ES-I3 (cell line): ENCODE results near the gene ABHD2.
"Not testable (repeated sequence)": the region's sequence is repeated elsewhere in the genome, so short reads cannot be mapped to it uniquely, and the experiment has no call there.

Experiments
- H3K36me3 ChIP-seq: 2 replicates; pipeline ENCODE4 v1.6.1; 2013; ENCODE audit warnings: mild to moderate bottlenecking, low read length, control low read depth, moderate library complexity; ENCODE audit not compliant: insufficient read depth
- H3K4me1 ChIP-seq: 2 replicates; pipeline ENCODE4 v1.6.1; 2013; ENCODE audit warnings: mild to moderate bottlenecking, control low read depth, low read length; ENCODE audit not compliant: insufficient read depth
- H3K9ac ChIP-seq: 2 replicates; pipeline ENCODE4 v1.6.1; 2013; ENCODE audit warnings: low read depth, mild to moderate bottlenecking, low read length, moderate library complexity
- H3K9me3 ChIP-seq: 2 replicates; pipeline ENCODE4 v1.6.1; 2013; ENCODE audit warnings: mild to moderate bottlenecking, low read length, moderate library complexity; ENCODE audit not compliant: control insufficient read depth, insufficient read depth

The ABHD2 gene

DNA sequence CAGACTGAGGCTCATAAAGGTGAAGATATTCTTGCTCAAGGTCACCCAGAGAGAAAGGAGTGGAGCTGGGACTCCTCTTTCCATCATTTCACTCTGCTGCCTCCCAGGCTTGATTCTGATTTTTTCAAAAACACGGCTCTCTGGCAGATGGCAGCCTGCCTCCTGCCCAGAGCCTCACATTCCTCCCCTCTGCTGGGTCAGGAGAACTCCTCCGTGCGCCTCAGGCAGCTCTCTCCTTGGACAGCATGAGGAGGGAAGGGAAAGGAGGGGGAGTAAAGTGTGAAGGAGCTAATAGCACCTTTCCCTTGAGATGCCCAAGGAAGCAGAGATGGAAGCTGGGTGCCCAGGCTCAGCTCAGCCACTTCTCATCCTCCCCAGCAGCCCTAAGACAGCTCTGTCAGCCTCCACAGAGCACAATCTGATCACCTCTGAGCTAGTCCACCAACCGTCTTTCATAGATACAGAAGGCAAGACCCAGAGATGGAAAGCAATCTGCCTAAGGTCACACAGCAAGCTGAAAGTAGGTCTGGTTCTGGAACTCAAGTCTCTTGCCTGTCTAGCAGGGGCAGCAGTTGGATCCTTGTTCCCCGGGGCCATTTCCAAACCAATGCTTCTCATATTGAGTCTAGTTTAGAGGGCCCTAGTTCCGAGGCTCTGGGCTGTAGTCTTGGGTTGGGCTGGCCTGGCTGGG is 129.6 kb downstream of the ABHD2 start:
- Histone ChIP-seq H3K36me3 (no peaks in the 10 kb centered on the region), H3K9me3 (no peaks in the 10 kb centered on the region), H3K9ac (no peak overlapping the region), H3K4me1 (no peaks in the 10 kb centered on the region)

DNA sequence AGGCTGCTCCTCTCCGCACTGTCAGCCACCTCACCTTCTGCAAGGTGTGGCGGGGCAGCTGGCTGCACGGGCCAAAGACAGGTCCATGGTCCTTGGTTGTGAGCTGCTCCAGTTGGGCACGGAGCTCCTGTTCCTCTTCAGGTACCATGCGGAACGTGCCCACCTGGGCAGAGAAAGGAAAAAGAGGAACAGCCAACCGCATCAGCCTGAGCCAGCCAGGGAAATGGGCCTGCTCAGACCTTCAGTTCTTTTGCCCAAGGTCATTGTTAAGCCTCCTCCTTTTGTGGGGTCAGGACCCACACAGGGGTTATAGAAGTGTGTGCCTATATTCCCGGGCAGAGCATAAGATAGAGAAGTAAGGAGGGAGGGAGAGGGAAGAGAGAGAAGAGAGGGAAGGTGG is 130.3 kb downstream of the ABHD2 start:
- H3K9me3 ChIP-seq: no peaks in the 10 kb centered on the region
- no peaks in the 10 kb centered on the region for H3K36me3 ChIP-seq
- H3K4me1 ChIP-seq: no peaks in the 10 kb centered on the region
- H3K9ac ChIP-seq: no peak overlapping the region

GRCh38 chr15:89221543-89221942 is 133.3 kb downstream of the ABHD2 start, which contains the start of gene RLBP1:
RLBP1 (minus strand) TSS chr15:89221579; CDS start chr15:89218975, 2,604 bp downstream.
- Histone ChIP-seq H3K9ac (no peak within 1 kb of the TSS), H3K4me1 (no peaks in the 10 kb centered on the region), H3K9me3 (no peaks in the 10 kb centered on the region), H3K36me3 (no peaks in the 10 kb centered on the region)

DNA sequence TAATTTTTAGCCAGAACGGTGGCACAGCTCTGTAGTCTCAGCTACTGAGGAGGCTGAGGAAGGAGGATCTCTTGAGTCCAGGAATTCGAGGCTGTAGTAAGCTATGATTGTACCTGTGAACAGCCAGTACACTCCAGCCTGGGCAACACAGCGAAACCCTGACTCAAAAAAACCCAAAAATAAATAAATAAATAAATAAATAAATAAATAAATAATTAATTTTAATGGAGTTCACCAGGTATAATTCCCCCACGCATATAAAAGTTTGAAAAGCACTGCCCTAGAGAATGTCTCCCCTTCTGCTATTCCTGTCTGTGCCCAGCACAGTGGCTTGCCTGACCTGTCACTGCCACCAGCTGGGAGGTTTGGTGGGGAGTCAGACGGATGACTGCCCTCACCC is 137.3 kb downstream of the ABHD2 start:
- no peak overlapping the region for H3K9ac ChIP-seq
- H3K36me3 ChIP-seq: no peaks in the 10 kb centered on the region
- no peaks in the 10 kb centered on the region for H3K9me3 ChIP-seq
- H3K4me1 ChIP-seq: no peaks in the 10 kb centered on the region

- H3K9ac ChIP-seq: no peak overlapping the region
- H3K36me3 ChIP-seq: no peaks in the 10 kb centered on the region
- no peaks in the 10 kb centered on the region for H3K9me3 ChIP-seq
- H3K4me1 ChIP-seq: no peaks in the 10 kb centered on the region
Measured at GRCh38 chr15:89226359-89227221, 138.3 kb downstream of the ABHD2 start.

DNA sequence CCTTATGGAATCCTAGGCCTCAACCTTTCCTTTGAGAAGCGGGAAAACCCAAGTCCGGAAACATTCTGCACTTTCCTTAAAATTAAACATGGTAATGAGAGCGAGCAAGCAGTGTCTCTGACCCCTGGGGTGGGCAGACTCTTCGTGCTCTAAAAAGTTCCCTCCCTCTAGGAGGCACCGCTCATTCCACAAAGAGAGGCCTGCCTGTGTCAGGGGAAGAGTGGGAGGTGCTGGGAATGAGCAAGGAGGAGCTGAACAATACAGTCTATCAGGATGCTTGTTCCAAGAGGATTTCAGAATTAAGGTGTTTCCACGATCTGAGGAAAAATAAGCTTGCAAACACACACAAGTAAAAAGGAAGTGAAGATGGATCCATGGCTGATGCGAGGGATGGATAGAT is 139.2 kb downstream of the ABHD2 start:
- H3K9ac ChIP-seq: no peak overlapping the region
- H3K9me3 ChIP-seq: no peaks in the 10 kb centered on the region
- no peaks in the 10 kb centered on the region for H3K36me3 ChIP-seq
- H3K4me1 ChIP-seq: no peaks in the 10 kb centered on the region

- H3K9ac ChIP-seq: no peak overlapping the region
- no peaks in the 10 kb centered on the region for H3K4me1 ChIP-seq
- H3K36me3 ChIP-seq: no peaks in the 10 kb centered on the region
- H3K9me3 ChIP-seq: no peaks in the 10 kb centered on the region; the same call in 1 of the 2 replicates
Measured at GRCh38 chr15:89230277-89230676, 142.0 kb downstream of the ABHD2 start.

GRCh38 chr15:89231832-89232231 is 143.6 kb downstream of the ABHD2 start:
- no peaks in the 10 kb centered on the region for H3K36me3 ChIP-seq
- H3K9me3 ChIP-seq: no peaks in the 10 kb centered on the region; the same call in 1 of the 2 replicates
- H3K4me1 ChIP-seq: no peaks in the 10 kb centered on the region
- no peak overlapping the region for H3K9ac ChIP-seq

DNA sequence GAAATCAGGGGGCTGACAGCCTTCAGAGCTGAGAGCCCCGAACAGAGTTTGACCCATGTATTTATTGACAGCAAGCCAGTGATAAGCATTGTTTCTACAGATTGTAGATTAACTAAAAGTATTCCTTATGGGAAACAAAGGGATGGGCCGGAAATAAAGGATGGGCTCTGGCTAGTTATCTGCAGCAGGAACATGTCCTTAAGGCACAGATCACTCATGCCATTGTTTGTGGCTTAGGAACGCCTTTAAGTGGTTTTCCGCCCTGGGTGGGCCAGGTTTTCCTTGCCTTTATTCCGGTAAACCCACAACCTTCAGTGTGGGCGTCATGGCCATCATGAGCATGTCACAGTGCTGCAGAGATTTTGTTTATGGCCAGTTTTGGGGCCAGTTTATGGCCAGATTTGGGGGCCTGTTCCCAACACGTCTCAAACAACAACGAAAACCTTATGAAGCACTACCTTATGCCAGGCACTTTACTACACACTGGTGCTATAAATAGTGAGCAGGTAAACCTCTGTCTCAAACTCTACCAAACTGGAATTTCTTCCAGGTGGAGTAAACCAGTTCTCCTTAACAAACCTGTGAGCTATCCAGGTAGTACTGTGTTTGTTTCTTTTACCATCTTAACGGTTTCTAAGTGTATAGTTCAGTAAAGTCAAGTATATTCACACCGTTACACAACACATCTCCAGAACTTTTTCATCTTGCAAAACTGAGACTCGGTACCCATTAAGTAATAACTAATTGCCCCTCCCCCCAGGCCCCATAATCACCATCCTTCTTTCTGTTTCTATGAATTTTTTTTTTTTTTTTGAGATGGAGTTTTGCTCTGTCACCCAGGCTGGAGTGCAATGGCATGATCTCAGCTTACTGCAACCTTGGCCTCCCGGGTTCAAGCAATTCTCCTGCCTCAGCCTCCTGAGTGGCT is 151.9 kb downstream of the ABHD2 start:
- not testable (repeated sequence) for H3K4me1 ChIP-seq, H3K9me3 ChIP-seq, H3K9ac ChIP-seq, H3K36me3 ChIP-seq

GRCh38 chr15:89243046-89243690 is 154.9 kb downstream of the ABHD2 start:
- Histone ChIP-seq H3K9me3 (peaks cover 5% of the 10 kb centered on the region), H3K4me1 (peaks cover 4% of the 10 kb centered on the region; the same call in 1 of the 2 replicates), H3K9ac (peak overlapping the region; percentile 96), H3K36me3 (no peaks in the 10 kb centered on the region)

- Histone ChIP-seq H3K9me3 (peaks cover 5% of the 10 kb centered on the region), H3K9ac (peak within 1 kb of the TSS; percentile 96), H3K36me3 (no peaks in the 10 kb centered on the region), H3K4me1 (peaks cover 4% of the 10 kb centered on the region; the same call in 1 of the 2 replicates)
Measured at GRCh38 chr15:89243691-89244573, 155.7 kb downstream of the ABHD2 start, which contains the start of gene FANCI. FANCI (plus strand) TSS chr15:89243979; CDS start chr15:89247648, 3,669 bp downstream.

DNA sequence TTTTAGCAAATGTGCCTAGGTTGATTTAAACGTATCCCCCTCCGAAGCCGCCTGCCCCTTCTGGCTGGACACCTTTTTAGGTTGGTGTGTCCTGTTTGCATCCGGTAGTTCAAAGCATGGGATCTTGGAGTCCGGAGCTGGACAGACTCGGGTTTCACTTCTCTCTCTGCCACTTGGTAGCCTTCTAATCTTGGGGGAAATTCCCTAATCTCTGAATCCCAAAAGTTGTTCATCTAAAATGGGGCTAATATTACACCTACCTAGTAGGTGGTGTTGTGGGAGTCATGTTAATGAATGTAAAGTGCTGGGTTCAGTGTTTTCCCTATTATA is 156.3 kb downstream of the ABHD2 start:
- Histone ChIP-seq H3K9ac (peak overlapping the region; percentile 96), H3K36me3 (peaks cover 5% of the 10 kb centered on the region; the same call in 1 of the 2 replicates), H3K9me3 (peaks cover under 1% of the 10 kb centered on the region; the same call in 1 of the 2 replicates), H3K4me1 (peaks cover 4% of the 10 kb centered on the region; the same call in 1 of the 2 replicates)

- H3K9ac ChIP-seq: no peak overlapping the region
- peaks cover 5% of the 10 kb centered on the region; the same call in 1 of the 2 replicates for H3K36me3 ChIP-seq
- no peaks in the 10 kb centered on the region for H3K9me3 ChIP-seq
- H3K4me1 ChIP-seq: peaks cover 4% of the 10 kb centered on the region; the same call in 1 of the 2 replicates
Measured at GRCh38 chr15:89247446-89247845, 159.2 kb downstream of the ABHD2 start.
